Measurements from ENCODE around the gene CGRRF1. TPM values are rescaled to one million over a fixed set of nuclear protein-coding genes. Genes with fewer than 3 reads are reported as not detected.

Gene CGRRF1
- total and polyA plus RNA-seq, 2 of the 13 experiments (the other 11 are each of a cell fraction or from before 2014, with no cell fraction given), result 16.8 to 18.2 TPM

DNA sequence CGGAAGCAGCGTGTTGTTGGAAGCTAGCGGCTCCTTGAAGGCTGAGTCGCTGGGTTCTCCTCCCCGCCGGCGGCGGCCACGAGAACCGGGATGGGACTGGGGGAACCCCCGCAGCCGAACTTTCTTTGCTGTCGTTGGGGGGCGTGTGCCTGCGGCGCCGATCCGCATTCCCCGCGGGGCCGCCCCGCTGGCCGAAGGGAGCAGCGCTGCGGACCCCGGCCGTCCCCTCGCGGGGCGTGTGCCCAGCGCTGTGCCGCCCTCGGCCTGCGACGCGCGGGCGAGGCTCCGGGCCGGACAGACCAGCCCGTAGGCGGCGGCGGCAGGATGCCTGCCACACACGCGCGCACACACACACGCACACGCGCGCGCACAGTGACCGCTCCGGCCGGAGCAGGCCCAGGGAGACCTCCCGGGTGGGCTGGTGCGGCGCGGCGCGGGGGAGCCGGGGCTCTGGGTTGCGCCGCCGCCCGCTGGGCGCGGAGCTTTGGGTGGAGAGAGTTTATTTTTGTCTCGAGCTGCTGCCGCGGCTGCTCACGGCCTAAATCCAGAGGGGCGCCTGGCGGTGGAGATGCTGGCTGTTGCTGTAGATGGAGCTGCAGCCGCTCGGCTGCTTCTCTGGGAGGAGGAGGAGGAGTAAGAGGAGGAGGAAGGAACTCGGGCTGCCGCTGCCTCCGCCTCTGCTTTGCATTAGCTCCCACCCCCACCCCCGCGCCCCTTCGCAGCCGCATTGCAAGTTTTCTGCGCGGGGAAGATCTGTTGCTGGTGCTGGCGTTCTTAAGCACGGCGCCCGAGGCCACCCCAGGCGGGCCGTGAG, 56.9 kb downstream of the CGRRF1 start, which contains the start of gene SAMD4A (continued):
- 0 out of 2 replicates have a peak, but pooled peaks have one; percentile 19 for TF ChIP-seq ATF2 (CRISPR knock-in tag; IDR thresholded peaks at IDR 0.05)
- TF ChIP-seq HNRNPLL (IDR thresholded peaks at IDR 0.05; ENCODE audit: low read depth, low read length, poor library complexity, severe bottlenecking), result peak; percentile 38
- 0 out of 2 replicates have a peak, but pooled peaks have one; percentile 16 for TF ChIP-seq ZNF710 (CRISPR knock-in tag; IDR thresholded peaks at IDR 0.05; ENCODE audit: borderline replicate concordance)
- TF ChIP-seq KMT2A (CRISPR knock-in tag; IDR thresholded peaks at IDR 0.05), result peak; percentile 77
- TF ChIP-seq KAT7 (CRISPR knock-in tag; IDR thresholded peaks at IDR 0.05; ENCODE audit: borderline replicate concordance), result peak; percentile 94
- TF ChIP-seq ZNF687 (CRISPR knock-in tag; IDR thresholded peaks at IDR 0.05), result 0 out of 2 replicates have a peak, but pooled peaks have one; percentile 25
- TF ChIP-seq MXI1 (IDR thresholded peaks at IDR 0.05; ENCODE audit: borderline replicate concordance, low read depth, low read length), result 0 out of 3 replicates have a peak, but pooled peaks have one; percentile 26
- no peak for TF ChIP-seq ZNF124 (CRISPR knock-in tag; IDR thresholded peaks at IDR 0.05)
- 0 out of 2 replicates have a peak, but pooled peaks have one; percentile 18 for TF ChIP-seq TGIF2 (CRISPR knock-in tag; IDR thresholded peaks at IDR 0.05)
- TF ChIP-seq ARID4A (CRISPR knock-in tag; IDR thresholded peaks at IDR 0.05; ENCODE audit: borderline replicate concordance), result peak; percentile 63; the same call in 1 of the 2 replicates
- peak in 1 of 2 experiments; percentile 58; a peak in 1 of 4 replicates for TF ChIP-seq HMGXB4 (CRISPR knock-in tag; IDR thresholded peaks at IDR 0.05; ENCODE audit: borderline replicate concordance in 1 of 2, low read depth in 1 of 2)
- TF ChIP-seq XRCC5 (optimal IDR thresholded peaks at IDR 0.05; ENCODE audit: low read length), result peak; percentile 6
- TF ChIP-seq ZNF777 (CRISPR knock-in tag; IDR thresholded peaks at IDR 0.05), result peak; percentile 83

Data from HepG2 (cell line).